OCI-LY1 (cell line): Measurements from ENCODE around the gene DPPA5.
"Not testable (repeated sequence)": the region's sequence is repeated elsewhere in the genome, so short reads cannot be mapped to it uniquely, and the experiment has no call there.

ENCODE experiments used
- H2AFZ ChIP-seq: fragments of 200-600 bp; sonication (generic), shearing (Covaris generic); 2 replicates; pipeline ENCODE4 v1.6.0; 2014; ENCODE audit warnings: antibody characterized with exemption, mild to moderate bottlenecking, low read length
- H3F3A ChIP-seq: fragments of 200-600 bp; sonication (generic), shearing (Covaris generic); 2 replicates; pipeline ENCODE4 v1.6.0; 2014; ENCODE audit warnings: mild to moderate bottlenecking, antibody characterized with exemption, low read length, moderate library complexity; ENCODE audit not compliant: insufficient read depth
- H3K27ac ChIP-seq: fragments of 200-600 bp; sonication (generic); 2 replicates; pipeline ENCODE4 v1.5.1; 2014; ENCODE audit warnings: low read length, mixed run types, mild to moderate bottlenecking, low read depth; ENCODE audit not compliant: poor library complexity, severe bottlenecking
- H3K27me3 ChIP-seq: fragments of 200-600 bp; sonication (generic); 2 replicates; pipeline ENCODE4 v1.6.0; 2014; ENCODE audit warnings: antibody characterized with exemption, mild to moderate bottlenecking, low read length, moderate library complexity; ENCODE audit not compliant: insufficient read depth
- H3K36me3 ChIP-seq: fragments of 200-600 bp; sonication (generic); 2 replicates; pipeline ENCODE4 v1.6.1; 2014; ENCODE audit warnings: mild to moderate bottlenecking, antibody characterized with exemption, low read length, moderate library complexity, mixed read lengths; ENCODE audit not compliant: insufficient read depth
- H3K4me1 ChIP-seq: fragments of 200-600 bp; sonication (generic); 2 replicates; pipeline ENCODE4 v1.5.1; 2014; ENCODE audit warnings: mild to moderate bottlenecking, low read length, moderate library complexity; ENCODE audit not compliant: insufficient read depth, severe bottlenecking
- H3K4me2 ChIP-seq: fragments of 200-600 bp; sonication (generic), shearing (Covaris generic); 2 replicates; pipeline ENCODE4 v1.6.1; 2014; ENCODE audit warnings: low read length
- H3K4me3 ChIP-seq: fragments of 200-600 bp; sonication (generic); 2 replicates; pipeline ENCODE4 v1.5.1; 2014; ENCODE audit warnings: low read length, low read depth, mild to moderate bottlenecking, mixed read lengths; ENCODE audit not compliant: poor library complexity, severe bottlenecking
- H3K79me2 ChIP-seq: fragments of 200-600 bp; shearing (Covaris generic); 2 replicates; pipeline ENCODE4 v1.6.1; 2016; ENCODE audit warnings: mixed run types, low read length, mixed read lengths; ENCODE audit not compliant: insufficient read depth
- H3K9ac ChIP-seq: fragments of 200-600 bp; sonication (generic), shearing (Covaris generic); 2 replicates; pipeline ENCODE4 v1.6.1; 2014; ENCODE audit warnings: mild to moderate bottlenecking, low read length, mixed read lengths
- H3K9me2 ChIP-seq: fragments of 200-600 bp; sonication (generic), shearing (Covaris generic); 2 replicates; pipeline ENCODE4 v1.6.1; 2014; ENCODE audit warnings: low read depth, mild to moderate bottlenecking, low read length, mixed read lengths
- H3K9me3 ChIP-seq: fragments of 200-600 bp; shearing (Covaris generic); 2 replicates; pipeline ENCODE4 v1.6.1; 2014; ENCODE audit warnings: low read length, mixed read lengths
- H4K20me1 ChIP-seq: fragments of 200-600 bp; sonication (generic), shearing (Covaris generic); 2 replicates; pipeline ENCODE4 v1.6.0; 2016; ENCODE audit warnings: mild to moderate bottlenecking, low read length; ENCODE audit not compliant: insufficient read depth
- EZH2 ChIP-seq: fragments of 200-600 bp; sonication (generic), shearing (Covaris generic); IDR thresholded peaks from 2 replicates; pipeline ENCODE4 v1.8.0; 2017; ENCODE audit warnings: borderline replicate concordance, mixed run types, mild to moderate bottlenecking, antibody characterized with exemption, low read length, moderate library complexity, mixed read lengths
- TF ChIP-seq, protein P1 (sequence below): fragments of 200-600 bp; sonication (generic), shearing (Covaris generic); IDR thresholded peaks from 2 replicates; pipeline ENCODE4 v1.5.1; 2017; ENCODE audit warnings: mild to moderate bottlenecking, antibody characterized with exemption, low read length, moderate library complexity, mixed read lengths

DPPA5 gene

DNA sequence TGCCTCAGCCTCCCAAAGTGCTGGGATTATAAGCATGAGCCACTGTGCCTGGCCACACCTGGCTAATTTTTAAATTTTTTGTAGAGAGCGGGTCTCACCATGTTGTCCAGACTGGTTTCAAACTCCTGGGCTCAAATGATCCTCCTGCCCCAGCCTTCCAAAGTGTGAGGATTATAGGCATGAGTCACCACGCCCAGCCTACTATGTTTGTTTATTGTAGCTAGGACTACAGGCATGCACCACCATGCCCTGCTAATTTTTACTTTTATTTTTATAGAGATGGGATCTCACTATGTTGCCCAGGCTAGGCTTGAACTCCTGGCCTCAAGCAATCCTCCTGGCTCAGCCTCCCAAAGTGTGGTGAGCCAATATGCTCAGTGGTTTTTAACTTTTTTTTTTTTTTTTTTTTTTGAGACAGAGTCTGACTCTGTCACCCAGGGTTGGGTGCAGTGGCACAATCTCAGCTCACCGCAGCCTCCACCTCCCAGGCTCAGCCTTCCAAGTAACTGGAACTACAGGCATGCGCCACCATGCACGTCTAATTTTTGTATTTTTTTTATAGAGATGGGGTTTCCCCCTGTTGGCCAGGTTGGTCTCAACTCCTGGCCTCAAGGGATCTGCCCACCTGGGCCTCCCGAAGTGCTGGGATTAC, 28.5 kb upstream of the DPPA5 start:
- no peak for TF ChIP-seq EZH2
- TF ChIP-seq, protein P1, sequence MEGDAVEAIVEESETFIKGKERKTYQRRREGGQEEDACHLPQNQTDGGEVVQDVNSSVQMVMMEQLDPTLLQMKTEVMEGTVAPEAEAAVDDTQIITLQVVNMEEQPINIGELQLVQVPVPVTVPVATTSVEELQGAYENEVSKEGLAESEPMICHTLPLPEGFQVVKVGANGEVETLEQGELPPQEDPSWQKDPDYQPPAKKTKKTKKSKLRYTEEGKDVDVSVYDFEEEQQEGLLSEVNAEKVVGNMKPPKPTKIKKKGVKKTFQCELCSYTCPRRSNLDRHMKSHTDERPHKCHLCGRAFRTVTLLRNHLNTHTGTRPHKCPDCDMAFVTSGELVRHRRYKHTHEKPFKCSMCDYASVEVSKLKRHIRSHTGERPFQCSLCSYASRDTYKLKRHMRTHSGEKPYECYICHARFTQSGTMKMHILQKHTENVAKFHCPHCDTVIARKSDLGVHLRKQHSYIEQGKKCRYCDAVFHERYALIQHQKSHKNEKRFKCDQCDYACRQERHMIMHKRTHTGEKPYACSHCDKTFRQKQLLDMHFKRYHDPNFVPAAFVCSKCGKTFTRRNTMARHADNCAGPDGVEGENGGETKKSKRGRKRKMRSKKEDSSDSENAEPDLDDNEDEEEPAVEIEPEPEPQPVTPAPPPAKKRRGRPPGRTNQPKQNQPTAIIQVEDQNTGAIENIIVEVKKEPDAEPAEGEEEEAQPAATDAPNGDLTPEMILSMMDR: no peak
- Histone ChIP-seq H3K4me2 (no peak overlapping the region), H3F3A (no peaks in the 10 kb centered on the region), H3K36me3 (no peaks in the 10 kb centered on the region), H4K20me1 (no peaks in the 10 kb centered on the region), H3K9me2 (no peaks in the 10 kb centered on the region), H3K27me3 (no peaks in the 10 kb centered on the region), H2AFZ (no peak overlapping the region), H3K9ac (no peak overlapping the region), H3K27ac (no peak overlapping the region), H3K4me3 (no peak overlapping the region), H3K4me1 (no peaks in the 10 kb centered on the region), H3K9me3 (no peaks in the 10 kb centered on the region), H3K79me2 (no peaks in the 10 kb centered on the region)

DNA sequence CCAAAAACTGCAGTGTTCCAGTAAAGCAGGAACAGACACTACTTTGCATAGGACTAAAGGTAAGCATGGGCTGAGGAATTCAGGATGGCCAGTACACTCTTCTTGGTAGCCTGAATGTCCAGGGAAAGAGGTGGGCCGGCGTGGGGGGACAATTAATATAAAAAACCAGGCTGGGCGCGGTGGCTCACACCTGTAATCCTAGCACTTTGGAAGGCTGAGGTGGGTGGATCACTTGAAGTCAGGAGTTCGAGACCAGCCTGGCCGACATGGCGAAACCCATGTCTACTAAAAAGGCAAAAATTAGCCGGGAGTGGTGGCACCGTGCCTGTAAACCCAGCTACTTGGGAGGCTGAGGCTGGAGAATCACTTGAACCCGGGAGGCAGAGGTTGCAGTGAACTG, 27.5 kb upstream of the DPPA5 start:
- H3K9me2 ChIP-seq, H3K79me2 ChIP-seq, H3K4me2 ChIP-seq, H3K27me3 ChIP-seq, H3K4me1 ChIP-seq, H3K9ac ChIP-seq, H3K36me3 ChIP-seq, H3K4me3 ChIP-seq, H3K9me3 ChIP-seq, H3K27ac ChIP-seq, H3F3A ChIP-seq, H2AFZ ChIP-seq, H4K20me1 ChIP-seq: not testable (repeated sequence)

DNA sequence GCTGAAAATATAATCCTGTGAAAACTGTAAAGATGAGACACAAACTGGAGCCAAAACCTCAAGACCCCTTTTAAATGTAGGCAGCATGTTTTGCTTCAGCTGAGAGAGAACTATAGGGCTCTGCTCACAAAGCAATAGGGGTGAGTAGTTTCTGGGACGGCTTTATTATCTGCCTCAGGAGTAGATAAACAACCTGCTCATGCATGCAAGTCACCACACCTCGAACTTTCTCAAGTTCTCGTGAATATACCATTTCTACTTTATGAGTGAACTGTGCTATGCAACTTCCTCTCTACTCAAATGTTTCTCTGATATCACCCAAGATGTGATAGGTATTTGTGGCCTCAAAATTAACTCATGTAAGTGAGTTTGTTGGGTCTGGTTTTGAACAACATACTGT, 23.1 kb upstream of the DPPA5 start:
- H3K4me3 ChIP-seq: no peak overlapping the region
- no peaks in the 10 kb centered on the region; the same call in 1 of the 2 replicates for H3K9me3 ChIP-seq
- no peaks in the 10 kb centered on the region for H3K79me2 ChIP-seq
- no peak overlapping the region for H3K9ac ChIP-seq
- no peak overlapping the region for H3K27ac ChIP-seq
- H3K4me2 ChIP-seq: no peak overlapping the region
- no peaks in the 10 kb centered on the region for H3K27me3 ChIP-seq
- H3K9me2 ChIP-seq: no peaks in the 10 kb centered on the region
- TF ChIP-seq, protein P1: no peak
- TF ChIP-seq EZH2: no peak
- no peaks in the 10 kb centered on the region for H4K20me1 ChIP-seq
- no peaks in the 10 kb centered on the region for H3K36me3 ChIP-seq
- no peaks in the 10 kb centered on the region for H3K4me1 ChIP-seq
- no peak overlapping the region for H2AFZ ChIP-seq
- no peaks in the 10 kb centered on the region for H3F3A ChIP-seq

DNA sequence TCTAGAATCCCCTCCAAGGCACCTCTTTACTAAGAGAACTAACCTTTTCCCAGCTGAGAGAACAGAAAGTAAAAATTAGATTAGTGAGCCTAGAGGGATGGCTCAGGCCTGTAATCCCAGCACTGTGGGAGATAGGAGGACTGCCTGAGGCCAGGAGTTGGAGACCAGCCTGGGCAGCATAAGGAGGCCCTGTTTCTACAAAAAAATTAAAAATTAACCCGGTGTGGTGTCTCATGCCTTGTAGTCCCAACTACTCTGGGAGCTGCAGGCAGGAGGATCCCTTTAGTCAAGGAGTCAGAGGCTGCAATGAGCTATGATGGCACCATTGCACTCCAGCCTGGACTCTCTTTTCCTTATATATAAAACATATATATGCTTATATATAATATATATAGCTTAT, 21.1 kb upstream of the DPPA5 start:
- Histone ChIP-seq H3K4me3 (no peak overlapping the region), H3K9me2 (no peaks in the 10 kb centered on the region), H3K79me2 (no peaks in the 10 kb centered on the region), H3K4me1 (no peaks in the 10 kb centered on the region), H3K27me3 (no peaks in the 10 kb centered on the region), H3K36me3 (no peaks in the 10 kb centered on the region), H3K4me2 (no peak overlapping the region), H3F3A (no peaks in the 10 kb centered on the region), H3K9me3 (no peaks in the 10 kb centered on the region; the same call in 1 of the 2 replicates), H3K27ac (no peak overlapping the region), H3K9ac (no peak overlapping the region), H4K20me1 (no peaks in the 10 kb centered on the region), H2AFZ (no peak overlapping the region)
- TF ChIP-seq, protein P1: no peak
- no peak for TF ChIP-seq EZH2
